GM20431 (cell line): ENCODE results near the gene MED12L.

ENCODE experiments used
- in situ Hi-C: fragments of 300-500 bp; cut with MseI, MboI; formaldehyde crosslinking; loops from one replicate; pipeline ENCODE4 v1.15.0; 2020; ENCODE audit warnings: low sequenced_read_pairs; ENCODE audit not compliant: unreplicated experiment

Gene MED12L

GRCh38 chr3:151307131-151307530 lies 221.7 kb downstream of the MED12L start:
- in situ Hi-C loops: no loop called here

- in situ Hi-C loops: no loop called here
Measured at GRCh38 chr3:151307583-151308488, 222.4 kb downstream of the MED12L start.

- in situ Hi-C loops: no loop called here
Measured at GRCh38 chr3:151309566-151309965, 224.1 kb downstream of the MED12L start.

- in situ Hi-C loops: no loop called here
Measured at GRCh38 chr3:151312972-151313371, 227.5 kb downstream of the MED12L start.

GRCh38 chr3:151314137-151314536 lies 228.7 kb downstream of the MED12L start:
- in situ Hi-C loops: no loop called here

GRCh38 chr3:151314593-151314992 lies 229.1 kb downstream of the MED12L start:
- in situ Hi-C loops: no loop called here

- in situ Hi-C loops: no loop called here
Measured at GRCh38 chr3:151315136-151315535, 229.7 kb downstream of the MED12L start.

GRCh38 chr3:151315846-151316245 lies 230.4 kb downstream of the MED12L start:
- in situ Hi-C loops: no loop called here

- in situ Hi-C loops: no loop called here
Measured at GRCh38 chr3:151316267-151316991, 231.0 kb downstream of the MED12L start, which contains the start of gene GPR87. GPR87 (minus strand) TSS chr3:151316820; CDS start chr3:151300100, 16,720 bp downstream.

- in situ Hi-C loops: no loop called here
Measured at GRCh38 chr3:151318313-151318712, 232.8 kb downstream of the MED12L start.

- in situ Hi-C loops: no loop called here
Measured at GRCh38 chr3:151318991-151319390, 233.5 kb downstream of the MED12L start.

- in situ Hi-C loops: no loop called here
Measured at GRCh38 chr3:151319628-151320027, 234.2 kb downstream of the MED12L start.

- in situ Hi-C loops: no loop called here
Measured at GRCh38 chr3:151320131-151320530, 234.7 kb downstream of the MED12L start.

GRCh38 chr3:151321526-151321925 lies 236.1 kb downstream of the MED12L start:
- in situ Hi-C loops: no loop called here

GRCh38 chr3:151322511-151322910 lies 237.0 kb downstream of the MED12L start:
- in situ Hi-C loops: no loop called here

GRCh38 chr3:151327571-151328198 lies 242.2 kb downstream of the MED12L start:
- in situ Hi-C loops: no loop called here

GRCh38 chr3:151328298-151328995 lies 243.0 kb downstream of the MED12L start:
- in situ Hi-C loops: no loop called here

- in situ Hi-C loops: no loop called here
Measured at GRCh38 chr3:151329363-151329762, 243.9 kb downstream of the MED12L start, which contains the start of gene P2RY13. P2RY13 (minus strand) TSS chr3:151329549; CDS start chr3:151329528, 21 bp downstream.

GRCh38 chr3:151330379-151330778 lies 244.9 kb downstream of the MED12L start:
- in situ Hi-C loops: no loop called here

- in situ Hi-C loops: no loop called here
Measured at GRCh38 chr3:151330899-151331298, 245.4 kb downstream of the MED12L start.
